HUES48 (cell line): ENCODE data around the gene FBXW11.

Experiments
- H3K27ac ChIP-seq: one replicate; pipeline ENCODE4 v1.7.0; 2013; ENCODE audit warnings: low read depth, low read length, inconsistent platforms
- H3K27me3 ChIP-seq: 2 replicates; pipeline ENCODE4 v1.6.1; 2013; ENCODE audit warnings: mild to moderate bottlenecking, low read length; ENCODE audit not compliant: control insufficient read depth, insufficient read depth
- H3K36me3 ChIP-seq: 2 replicates; pipeline ENCODE4 v1.6.1; 2013; ENCODE audit warnings: low read length; ENCODE audit not compliant: control insufficient read depth, insufficient read depth
- H3K4me1 ChIP-seq: 2 replicates; pipeline ENCODE4 v1.6.1; 2013; ENCODE audit warnings: mild to moderate bottlenecking, low read length; ENCODE audit not compliant: control insufficient read depth, insufficient read depth
- H3K4me3 ChIP-seq: 2 replicates; pipeline ENCODE4 v1.5.1; 2013; ENCODE audit warnings: mild to moderate bottlenecking, low read depth, low read length
- H3K9ac ChIP-seq: 2 replicates; pipeline ENCODE4 v1.6.1; 2013; ENCODE audit warnings: mild to moderate bottlenecking, low read depth, low read length, moderate library complexity
- H3K9me3 ChIP-seq: 2 replicates; pipeline ENCODE4 v1.6.1; 2013; ENCODE audit warnings: low read length; ENCODE audit not compliant: control insufficient read depth, insufficient read depth

The FBXW11 gene

GRCh38 chr5:171825051-171825450 is 181.4 kb downstream of the FBXW11 start:
- Histone ChIP-seq H3K9ac (no peak overlapping the region), H3K27me3 (no peaks in the 10 kb centered on the region), H3K9me3 (no peaks in the 10 kb centered on the region), H3K27ac (no peak overlapping the region), H3K4me3 (no peak overlapping the region), H3K36me3 (no peaks in the 10 kb centered on the region), H3K4me1 (no peaks in the 10 kb centered on the region)

GRCh38 chr5:171823269-171823668 is 183.2 kb downstream of the FBXW11 start:
- Histone ChIP-seq H3K27ac (no peak overlapping the region), H3K9ac (no peak overlapping the region), H3K27me3 (no peaks in the 10 kb centered on the region), H3K36me3 (no peaks in the 10 kb centered on the region), H3K4me1 (no peaks in the 10 kb centered on the region), H3K9me3 (no peaks in the 10 kb centered on the region), H3K4me3 (no peak overlapping the region)

- Histone ChIP-seq H3K27ac (no peak overlapping the region), H3K36me3 (no peaks in the 10 kb centered on the region), H3K27me3 (no peaks in the 10 kb centered on the region), H3K9ac (no peak overlapping the region), H3K4me1 (no peaks in the 10 kb centered on the region), H3K4me3 (no peak overlapping the region), H3K9me3 (no peaks in the 10 kb centered on the region)
These were observed 185.2 kb downstream of the FBXW11 start for GRCh38 chr5:171821286-171821685.

GRCh38 chr5:171820561-171820960 is 185.9 kb downstream of the FBXW11 start:
- no peaks in the 10 kb centered on the region for H3K4me1 ChIP-seq
- no peak overlapping the region for H3K9ac ChIP-seq
- no peaks in the 10 kb centered on the region for H3K27me3 ChIP-seq
- no peaks in the 10 kb centered on the region for H3K36me3 ChIP-seq
- H3K27ac ChIP-seq = no peak overlapping the region
- H3K4me3 ChIP-seq = no peak overlapping the region
- no peaks in the 10 kb centered on the region for H3K9me3 ChIP-seq

GRCh38 chr5:171816666-171817065 is 189.8 kb downstream of the FBXW11 start:
- Histone ChIP-seq H3K27me3 (no peaks in the 10 kb centered on the region), H3K36me3 (no peaks in the 10 kb centered on the region), H3K9me3 (no peaks in the 10 kb centered on the region), H3K9ac (no peak overlapping the region), H3K4me1 (no peaks in the 10 kb centered on the region), H3K27ac (no peak overlapping the region), H3K4me3 (no peak overlapping the region)

- H3K4me1 ChIP-seq = no peaks in the 10 kb centered on the region
- no peaks in the 10 kb centered on the region for H3K36me3 ChIP-seq
- H3K27me3 ChIP-seq = no peaks in the 10 kb centered on the region
These were observed 192.5 kb downstream of the FBXW11 start for GRCh38 chr5:171813813-171814490.

GRCh38 chr5:171813270-171813669 is 193.2 kb downstream of the FBXW11 start:
- H3K4me3 ChIP-seq = no peak overlapping the region

More at GRCh38 chr5:171813813-171814490, 192.5 kb downstream of the FBXW11 start:
- Histone ChIP-seq H3K9me3 (no peaks in the 10 kb centered on the region), H3K4me3 (no peak overlapping the region), H3K9ac (no peak overlapping the region), H3K27ac (no peak overlapping the region)

More at GRCh38 chr5:171813270-171813669, 193.2 kb downstream of the FBXW11 start:
- Histone ChIP-seq H3K4me1 (no peaks in the 10 kb centered on the region), H3K27ac (no peak overlapping the region), H3K9me3 (no peaks in the 10 kb centered on the region), H3K27me3 (no peaks in the 10 kb centered on the region), H3K9ac (no peak overlapping the region), H3K36me3 (no peaks in the 10 kb centered on the region)
